H1 (cell line): ENCODE data around the gene EPB41L1. TPM values are rescaled to one million over a fixed set of nuclear protein-coding genes. Genes with fewer than 3 reads are reported as not detected.

Source experiments
- CTCF ChIA-PET: fragments of 300-600 bp; sonication (Branson Sonifier 250); formaldehyde crosslinking; loops from one replicate; lab custom pipeline; 2021; ENCODE audit not compliant: partially characterized antibody; lab: Charles Lee
- POLR2A ChIA-PET: fragments of 300-600 bp; sonication (Branson Sonifier 250); formaldehyde crosslinking; loops from one replicate; lab custom pipeline; 2021; ENCODE audit warnings: inconsistent platforms; ENCODE audit not compliant: partially characterized antibody; lab: Charles Lee
- DNase-seq, 2 experiments: peaks; one replicate each; pipeline versions ENCODE4 v3.0.0 to v3.0.0-alpha.2; 2010 to 2022; ENCODE audit warnings: low spot score in 2 of 2, low read depth in 1 of 2, mixed read lengths in 1 of 2
- FAIRE-seq: peaks from 2 replicates; lab custom pipeline; 2011; peaks lifted over from hg19 to GRCh38; lab: Jason Lieb, UNC
- H2AFZ ChIP-seq: 2 replicates; pipeline ENCODE4 v1.8.1; 2012; ENCODE audit warnings: low read length, inconsistent platforms
- H2AK5ac ChIP-seq: 2 replicates; pipeline ENCODE4 v1.6.1; 2013; ENCODE audit warnings: low read depth, low read length
- H2BK120ac ChIP-seq: replicated peaks from 2 replicates; pipeline ENCODE3; 2013; ENCODE audit warnings: low read depth, low read length, inconsistent platforms
- H2BK12ac ChIP-seq: 2 replicates; pipeline ENCODE4 v1.6.1; 2013; ENCODE audit warnings: low read depth, low read length
- H2BK15ac ChIP-seq: 2 replicates; pipeline ENCODE4 v1.6.1; 2013; ENCODE audit warnings: low read length
- H2BK20ac ChIP-seq: 2 replicates; pipeline ENCODE4 v1.6.1; 2013; ENCODE audit warnings: low read length
- H2BK5ac ChIP-seq: 2 replicates; pipeline ENCODE4 v1.6.1; 2013; ENCODE audit warnings: low read depth, low read length
- H3K14ac ChIP-seq: 2 replicates; pipeline ENCODE4 v1.6.1; 2013; ENCODE audit warnings: inconsistent platforms; ENCODE audit not compliant: insufficient read length
- H3K18ac ChIP-seq: 2 replicates; pipeline ENCODE4 v1.6.1; 2013; ENCODE audit warnings: low read length; ENCODE audit errors: extremely low read depth
- H3K23ac ChIP-seq: 2 replicates; pipeline ENCODE4 v1.6.1; 2013; ENCODE audit warnings: inconsistent platforms; ENCODE audit not compliant: insufficient read length
- H3K23me2 ChIP-seq: 2 replicates; pipeline ENCODE4 v1.6.1; 2013; ENCODE audit warnings: low read depth, low read length
- H3K27ac ChIP-seq: 2 replicates; pipeline ENCODE4 v1.6.1; 2011; ENCODE audit warnings: low read depth, low read length, inconsistent platforms
- H3K27me3 ChIP-seq, 4 experiments: replicated peaks in 1 of 4; 1 replicate in 1 of 4; 2 replicates in 3 of 4; pipeline versions ENCODE4 v1.6.1 to v1.8.1; 2011 to 2013; ENCODE audit warnings: low read length in 3 of 4, mild to moderate bottlenecking in 3 of 4, inconsistent platforms in 2 of 4, mixed read lengths in 2 of 4, moderate library complexity in 1 of 4; ENCODE audit not compliant: control insufficient read depth in 3 of 4, insufficient read depth in 3 of 4; ENCODE audit errors: extremely low read depth in 1 of 4
- H3K36me3 ChIP-seq, 4 experiments: 2 replicates each; pipeline versions ENCODE4 v1.6.1 to v1.8.1; 2011 to 2013; ENCODE audit warnings: mild to moderate bottlenecking in 4 of 4, low read length in 3 of 4, moderate library complexity in 2 of 4, control low read depth in 1 of 4, inconsistent platforms in 1 of 4; ENCODE audit not compliant: insufficient read depth in 4 of 4, control insufficient read depth in 2 of 4
- H3K4ac ChIP-seq: replicated peaks from 2 replicates; pipeline ENCODE3; 2013; ENCODE audit warnings: low read length, low read depth, mixed read lengths, inconsistent platforms; ENCODE audit not compliant: insufficient read length
- H3K4me1 ChIP-seq, 4 experiments: replicated peaks in 1 of 4; 1 replicate in 1 of 4; 2 replicates in 3 of 4; pipeline versions ENCODE4 v1.6.1 to v1.8.1; 2011 to 2013; ENCODE audit warnings: low read length in 3 of 4, inconsistent platforms in 2 of 4, mixed read lengths in 1 of 4; ENCODE audit not compliant: insufficient read depth in 4 of 4, control insufficient read depth in 3 of 4
- H3K4me2 ChIP-seq, 2 experiments: 2 replicates each; pipeline versions ENCODE4 v1.6.1 to v1.8.1; 2011 to 2013; ENCODE audit warnings: low read depth in 2 of 2, low read length in 2 of 2, control low read depth in 1 of 2, inconsistent platforms in 1 of 2, mild to moderate bottlenecking in 1 of 2; ENCODE audit not compliant: insufficient read depth in 1 of 2
- H3K4me3 ChIP-seq, 4 experiments: fragments of 200-600, 300-600 bp in 1 of 4; sonication (generic), shearing (Covaris generic), sonication (Bioruptor Twin) in 1 of 4; 2 replicates each; pipeline versions ENCODE4 v1.5.1 to v1.8.1; 2011 to 2016; ENCODE audit warnings: low read length in 4 of 4, low read depth in 3 of 4, control low read depth in 2 of 4, inconsistent platforms in 2 of 4, mild to moderate bottlenecking in 2 of 4, mixed read lengths in 1 of 4, moderate library complexity in 1 of 4; ENCODE audit not compliant: insufficient read depth in 2 of 4; ENCODE audit errors: extremely low read depth in 1 of 4
- H3K56ac ChIP-seq: replicated peaks from 2 replicates; pipeline ENCODE3; 2013; ENCODE audit warnings: low read depth, mild to moderate bottlenecking, mixed read lengths, low read length, inconsistent platforms; ENCODE audit not compliant: insufficient read length
- H3K79me1 ChIP-seq: 2 replicates; pipeline ENCODE4 v1.6.1; 2013; ENCODE audit warnings: low read depth, low read length, control low read depth
- H3K79me2 ChIP-seq, 2 experiments: 2 replicates each; pipeline versions ENCODE4 v1.6.1 to v1.8.1; 2012 to 2013; ENCODE audit warnings: low read length in 2 of 2, mild to moderate bottlenecking in 2 of 2, inconsistent platforms in 1 of 2; ENCODE audit not compliant: insufficient read depth in 2 of 2, control insufficient read depth in 1 of 2
- H3K9ac ChIP-seq, 4 experiments: replicated peaks in 1 of 4; 1 replicate in 1 of 4; 2 replicates in 3 of 4; pipeline versions ENCODE4 v1.6.1 to v1.8.1; 2011 to 2013; ENCODE audit warnings: low read depth in 3 of 4, low read length in 3 of 4, control low read depth in 2 of 4, mild to moderate bottlenecking in 2 of 4, moderate library complexity in 2 of 4, inconsistent platforms in 1 of 4; ENCODE audit errors: extremely low read depth in 1 of 4
- H3K9me3 ChIP-seq, 2 experiments: 2 replicates each; pipeline versions ENCODE4 v1.6.1 to v1.8.1; 2012 to 2013; ENCODE audit warnings: mild to moderate bottlenecking in 2 of 2, moderate library complexity in 2 of 2, control low read depth in 1 of 2, inconsistent platforms in 1 of 2, low read depth in 1 of 2, low read length in 1 of 2, mixed read lengths in 1 of 2; ENCODE audit not compliant: insufficient read depth in 2 of 2
- H4K20me1 ChIP-seq, 2 experiments: replicated peaks in 1 of 2; 2 replicates each; pipeline versions ENCODE3 to v1.8.1; 2011 to 2013; ENCODE audit warnings: inconsistent platforms in 2 of 2, low read length in 2 of 2, mild to moderate bottlenecking in 1 of 2; ENCODE audit not compliant: insufficient read depth in 2 of 2, control insufficient read depth in 1 of 2
- H4K5ac ChIP-seq: 2 replicates; pipeline ENCODE4 v1.6.1; 2013; ENCODE audit warnings: low read length, low read depth, mixed read lengths, inconsistent platforms; ENCODE audit not compliant: insufficient read length
- H4K8ac ChIP-seq: 2 replicates; pipeline ENCODE4 v1.8.0; 2013; ENCODE audit warnings: mild to moderate bottlenecking, moderate library complexity, low read length, inconsistent platforms; ENCODE audit not compliant: insufficient read depth; ENCODE audit errors: extremely low read depth
- H4K91ac ChIP-seq: replicated peaks from 2 replicates; pipeline ENCODE3; 2013; ENCODE audit warnings: low read length, mixed read lengths, inconsistent platforms; ENCODE audit not compliant: insufficient read length
- GTF2F1 ChIP-seq: IDR thresholded peaks from 2 replicates; pipeline ENCODE4 v1.6.1; 2012; ENCODE audit warnings: low read depth, low read length, improper control_type of control experiment, borderline replicate concordance
- RBBP5 ChIP-seq: IDR thresholded peaks from 2 replicates; pipeline ENCODE4 v1.7.1; 2012; ENCODE audit warnings: low read depth, mild to moderate bottlenecking, inconsistent platforms, low read length, moderate library complexity, borderline replicate concordance
- RXRA ChIP-seq: IDR thresholded peaks from 2 replicates; pipeline ENCODE4 v1.6.1; 2011; ENCODE audit warnings: low read depth, mild to moderate bottlenecking, low read length, moderate library complexity; ENCODE audit not compliant: insufficient read depth
- SIN3A ChIP-seq, 2 experiments: IDR thresholded peaks in 1 of 2; conservative IDR thresholded peaks in 1 of 2; 2 replicates each; pipeline ENCODE4 v1.6.1; 2011 to 2012; ENCODE audit warnings: low read length in 2 of 2, improper control_type of control experiment in 1 of 2, low read depth in 1 of 2, mild to moderate bottlenecking in 1 of 2
- WGBS, 2 experiments: shearing (Covaris generic) in 1 of 2; methylation state at CpG; one replicate each; pipeline versions ENCODE4 v1.1.6 to v1.1.7; 2013 to 2015; ENCODE audit warnings: low lambda C conversion rate in 2 of 2, mixed read lengths in 2 of 2, inconsistent platforms in 1 of 2, low coverage in 1 of 2, missing lambda C conversion rate in 1 of 2; ENCODE audit not compliant: insufficient replicate concordance in 2 of 2, insufficient coverage in 1 of 2, insufficient read length in 1 of 2; ENCODE audit errors: extremely low coverage in 1 of 2, missing lambda C conversion rate in 1 of 2; 5-methylcytosine and 5-hydroxymethylcytosine counted together
- polyA plus RNA-seq, 7 experiments: library from polyadenylated mRNA; depleted of rRNA in 3 of 7; stranded (reverse) in 5 of 7; unstranded in 2 of 7; fragments of >200 nt in 5 of 7; fragments of 200-250 nt in 2 of 7; gene quantifications; 1 replicate in 5 of 7; 2 replicates in 1 of 7; 4 replicates in 1 of 7; pipeline versions ENCODE4 v1.2.1 to v1.2.3, GENCODE V29; 2011 to 2013; ENCODE audit warnings: missing spikeins in 2 of 7, mixed read lengths in 2 of 7
- total RNA-seq: library from RNA; stranded (reverse); fragmentation: NEBNext Ultra II Directional; extraction: Animal tissue kit (Norgen Biotek cat#: 25700); gene quantifications from 2 replicates; pipeline ENCODE4 v1.2.1, GENCODE V29; 2021

The EPB41L1 gene
- total and polyA plus RNA-seq, 2 of the 8 experiments (the other 6 are each of a cell fraction or from before 2014, with no cell fraction given), result 14.8 to 36.0 TPM

- H3K23me2 ChIP-seq, result no peaks in the 10 kb centered on the region
- H2BK12ac ChIP-seq, result no peak overlapping the region
- peaks cover 4% of the 10 kb centered on the region; the same call in 1 of the 2 replicates for H3K79me1 ChIP-seq
- H2BK15ac ChIP-seq, result no peak overlapping the region
- FAIRE-seq (no peak), DNase-seq (no peak)
- peaks cover 0 to 18% (median 1%) of the 10 kb centered on the region in 4 experiments; a peak in 5 of 8 replicates for H3K36me3 ChIP-seq
- H2BK20ac ChIP-seq, result no peak overlapping the region
- ChIA-PET CTCF (interaction anchor here (0.6 to 1.6 kb wide), 8 partner anchors 21 to 296 kb away, joined by 3 to 6 read pairs (median 4); no protein-coding TSS in a partner anchor), POLR2A (interaction anchor here (0.7 to 1.4 kb wide), 2 partner anchors 9 to 16 kb away, joined by 3 to 4 read pairs; no protein-coding TSS in a partner anchor)
- no peak overlapping the region for H3K23ac ChIP-seq
- no peaks in the 10 kb centered on the region for H3K27me3 ChIP-seq
- no peaks in the 10 kb centered on the region; a peak in 1 of 4 replicates for H3K79me2 ChIP-seq
- no peak overlapping the region for H3K18ac ChIP-seq
- no peak overlapping the region for H3K4me2 ChIP-seq
- no peak overlapping the region for H4K8ac ChIP-seq
- H2AK5ac ChIP-seq, result no peak overlapping the region
- no peak overlapping the region for H3K14ac ChIP-seq
- no peaks in the 10 kb centered on the region; a peak in 1 of 7 replicates for H3K4me1 ChIP-seq
- H3K4ac ChIP-seq, result no peak overlapping the region
- H3K56ac ChIP-seq, result no peak overlapping the region
- 92% methylated on average over 3 of the region's 3 CpGs; no CpG with 5 or more reads in 1 of the 2 experiments for WGBS, 2 experiments
- no peak overlapping the region for H2BK120ac ChIP-seq
- H4K5ac ChIP-seq, result no peak overlapping the region
- H3K4me3 ChIP-seq, result no peak overlapping the region
- no peak overlapping the region for H4K91ac ChIP-seq
- no peak overlapping the region for H3K9ac ChIP-seq
- peaks cover 6 to 7% of the 10 kb centered on the region in 2 experiments for H4K20me1 ChIP-seq
- no peaks in the 10 kb centered on the region for H3K9me3 ChIP-seq
- no peak overlapping the region for H2BK5ac ChIP-seq
- H2AFZ ChIP-seq, result no peak overlapping the region
- no peak overlapping the region; the same call in 1 of the 2 replicates for H3K27ac ChIP-seq
- no peak for TF ChIP-seq SIN3A (conservative IDR thresholded peaks at IDR 0.05 in 1 of 2, IDR thresholded peaks at IDR 0.05 in 1 of 2; ENCODE audit: low read depth in 1 of 2, low read length in 2 of 2)
- no peak for TF ChIP-seq RBBP5
- TF ChIP-seq RXRA, result no peak
- no peak for TF ChIP-seq GTF2F1
Observed at GRCh38 chr20:36252511-36252910, 98.0 kb downstream of the EPB41L1 start.
